GM12873 (cell line): ENCODE measurements around the gene ANKRD31.

Experiments
- CTCF ChIP-seq: IDR thresholded peaks from 2 replicates; pipeline ENCODE4 v1.5.1; 2012; ENCODE audit warnings: low read depth, mild to moderate bottlenecking, moderate library complexity, low read length, control low read depth; ENCODE audit not compliant: insufficient read depth; ENCODE audit errors: missing control alignments

ANKRD31 gene

GRCh38 chr5:75167345-75167744, 69.3 kb downstream of the ANKRD31 start:
- peak; percentile 38 for TF ChIP-seq CTCF

- TF ChIP-seq CTCF: peak; percentile 7
Measured at GRCh38 chr5:75156585-75156984, 80.1 kb downstream of the ANKRD31 start.

GRCh38 chr5:75152860-75153259, 83.8 kb downstream of the ANKRD31 start:
- TF ChIP-seq CTCF: no peak

GRCh38 chr5:75148051-75148450, 88.6 kb downstream of the ANKRD31 start:
- TF ChIP-seq CTCF: no peak

- TF ChIP-seq CTCF: no peak
Measured at GRCh38 chr5:75142566-75143136, 94.0 kb downstream of the ANKRD31 start.

- no peak for TF ChIP-seq CTCF
Measured at GRCh38 chr5:75140277-75140676, 96.4 kb downstream of the ANKRD31 start.

- TF ChIP-seq CTCF: no peak
Measured at GRCh38 chr5:75138689-75139088, 98.0 kb downstream of the ANKRD31 start.

- no peak for TF ChIP-seq CTCF
Measured at GRCh38 chr5:75130818-75131349, 105.8 kb downstream of the ANKRD31 start.
